ENCODE data around the gene TMEM151A. TPM values are rescaled to one million over a fixed set of nuclear protein-coding genes. Genes with fewer than 3 reads are reported as not detected.
A peak's percentile ranks its signal among the peaks of the same experiment; 100 is the strongest.
"Not testable (repeated sequence)": the region's sequence is repeated elsewhere in the genome, so short reads cannot be mapped to it uniquely, and the experiment has no call there.

TMEM151A gene
- polyA plus RNA-seq, 1 experiment = 0.15 TPM

- Histone ChIP-seq H3K36me3 (ENCODE audit: control insufficient read depth, insufficient read depth, low read length) (peaks cover 14% of the 10 kb centered on the region), H3K27me3 (ENCODE audit: control insufficient read depth, insufficient read depth, low read length) (no peaks in the 10 kb centered on the region), H3K4me3 (ENCODE audit: low read depth, low read length) (no peak overlapping the region)
- no peak for TF ChIP-seq CTCF (IDR thresholded peaks at IDR 0.05; ENCODE audit: insufficient read depth, low read depth, low read length)
- CTCF ChIA-PET = interaction anchor here (2.5 to 2.6 kb wide), 2 partner anchors 11 to 12 kb away, joined by 7 to 14 read pairs; no protein-coding TSS in a partner anchor
- POLR2A ChIA-PET = no interaction called here
- no peak for DNase-seq (ENCODE audit: low read depth)
Observed at GRCh38 chr11:66247801-66248200, 43.9 kb upstream of the TMEM151A start.

- Histone ChIP-seq H3K36me3 (ENCODE audit: control insufficient read depth, insufficient read depth, low read length) (peaks cover 11% of the 10 kb centered on the region), H3K27me3 (ENCODE audit: control insufficient read depth, insufficient read depth, low read length) (no peaks in the 10 kb centered on the region)
- no peak for TF ChIP-seq CTCF (IDR thresholded peaks at IDR 0.05; ENCODE audit: insufficient read depth, low read depth, low read length)
Observed at GRCh38 chr11:66248903-66249302, 42.8 kb upstream of the TMEM151A start.

GRCh38 chr11:66251809-66252208 is 39.9 kb upstream of the TMEM151A start:
- ChIA-PET CTCF (interaction anchor here (3.2 kb wide), 1 partner anchor 29 kb away, joined by 13 read pairs; no protein-coding TSS in a partner anchor), POLR2A (no interaction called here)
- Histone ChIP-seq H3K4me3 (ENCODE audit: low read depth, low read length) (no peak overlapping the region), H3K27me3 (ENCODE audit: control insufficient read depth, insufficient read depth, low read length) (no peaks in the 10 kb centered on the region), H3K36me3 (ENCODE audit: control insufficient read depth, insufficient read depth, low read length) (peaks cover 8% of the 10 kb centered on the region)
- TF ChIP-seq CTCF (IDR thresholded peaks at IDR 0.05; ENCODE audit: insufficient read depth, low read depth, low read length) = no peak
- no peak for DNase-seq (ENCODE audit: low read depth)

More at GRCh38 chr11:66248903-66249302, 42.8 kb upstream of the TMEM151A start:
- no peak for DNase-seq (ENCODE audit: low read depth)
- POLR2A ChIA-PET = no interaction called here
- H3K4me3 ChIP-seq (ENCODE audit: low read depth, low read length) = no peak overlapping the region
- CTCF ChIA-PET = no interaction called here

- H3K36me3 ChIP-seq (ENCODE audit: control insufficient read depth, insufficient read depth, low read length); POLR2A ChIA-PET; CTCF ChIA-PET; H3K27me3 ChIP-seq (ENCODE audit: control insufficient read depth, insufficient read depth, low read length); H3K4me3 ChIP-seq (ENCODE audit: low read depth, low read length); DNase-seq (ENCODE audit: low read depth): not testable (repeated sequence)
Observed at GRCh38 chr11:66253081-66253480, 38.6 kb upstream of the TMEM151A start.

GRCh38 chr11:66258473-66258893 is 33.2 kb upstream of the TMEM151A start:
- POLR2A ChIA-PET = no interaction called here
- H3K36me3 ChIP-seq (ENCODE audit: control insufficient read depth, insufficient read depth, low read length) = peaks cover 20% of the 10 kb centered on the region
- no peak for TF ChIP-seq CTCF (IDR thresholded peaks at IDR 0.05; ENCODE audit: insufficient read depth, low read depth, low read length)
- no peaks in the 10 kb centered on the region for H3K27me3 ChIP-seq (ENCODE audit: control insufficient read depth, insufficient read depth, low read length)
- no peak for DNase-seq (ENCODE audit: low read depth)
- peak overlapping the region; percentile 83 for H3K4me3 ChIP-seq (ENCODE audit: low read depth, low read length)
- CTCF ChIA-PET = interaction anchor here (0.6 to 1.6 kb wide), 4 partner anchors 11 to 408 kb away, joined by 3 to 7 read pairs (median 3); no protein-coding TSS in a partner anchor

- POLR2A ChIA-PET = no interaction called here
- no peaks in the 10 kb centered on the region for H3K27me3 ChIP-seq (ENCODE audit: control insufficient read depth, insufficient read depth, low read length)
- TF ChIP-seq CTCF (IDR thresholded peaks at IDR 0.05; ENCODE audit: insufficient read depth, low read depth, low read length) = no peak
Observed at GRCh38 chr11:66259225-66259624, 32.5 kb upstream of the TMEM151A start.

More at GRCh38 chr11:66259225-66259624, 32.5 kb upstream of the TMEM151A start:
- CTCF ChIA-PET = interaction anchor here (0.6 to 1.6 kb wide), 4 partner anchors 12 to 310 kb away, joined by 3 to 7 read pairs (median 4); no protein-coding TSS in a partner anchor
- no peak overlapping the region for H3K4me3 ChIP-seq (ENCODE audit: low read depth, low read length)
- H3K36me3 ChIP-seq (ENCODE audit: control insufficient read depth, insufficient read depth, low read length) = peaks cover 23% of the 10 kb centered on the region
- no peak for DNase-seq (ENCODE audit: low read depth)

All from BJ (cell line).